ENCODE measurements around the gene ACTL6A. TPM values are rescaled to one million over a fixed set of nuclear protein-coding genes. Genes with fewer than 3 reads are reported as not detected.

ACTL6A gene
- total RNA-seq, 1 experiment from 2014 or later: 61.9 TPM

GRCh38 chr3:179551349-179552105 lies 11.2 kb upstream of the ACTL6A start:
- no peak overlapping the region for H3K9ac ChIP-seq (ENCODE audit: low read length)
- no peaks in the 10 kb centered on the region for H3K4me1 ChIP-seq (ENCODE audit: control insufficient read depth in 1 of 2, insufficient read depth in 2 of 2, low read length in 2 of 2)
- H3K4me3 ChIP-seq (replicated peaks in 1 of 2; ENCODE audit: low read depth in 1 of 2, low read length in 2 of 2): no peak overlapping the region
- ATAC-seq (no peak), DNase-seq (ENCODE audit: low read depth, low spot score) (no peak)
- H3K27me3 ChIP-seq (ENCODE audit: insufficient read depth, low read length): no peaks in the 10 kb centered on the region
- POLR2A ChIA-PET: no interaction called here
- CTCF ChIA-PET: no interaction called here
- no peaks in the 10 kb centered on the region for H3K36me3 ChIP-seq (ENCODE audit: control insufficient read depth in 1 of 2, insufficient read depth in 2 of 2, low read length in 2 of 2)
- no peaks in the 10 kb centered on the region for H3K9me3 ChIP-seq (ENCODE audit: control insufficient read depth in 1 of 2, insufficient read depth in 1 of 2, low read depth in 1 of 2, low read length in 2 of 2)
- H3K27ac ChIP-seq (ENCODE audit: low read depth, low read length): no peak overlapping the region
- no peak for TF ChIP-seq ELF1 (IDR thresholded peaks at IDR 0.05; ENCODE audit: borderline replicate concordance, low read depth)
- intact Hi-C loops (cut with micrococcal nuclease): no loop called here
- no peaks in the 10 kb centered on the region for H3K9me2 ChIP-seq (ENCODE audit: insufficient read depth)
- H4K20me1 ChIP-seq (ENCODE audit: insufficient read depth): no peaks in the 10 kb centered on the region
- RAD21 ChIA-PET (ENCODE audit: low non-redundant PET in 1 of 2, low total read pairs in 2 of 2, uncharacterized antibody in 2 of 2, unreplicated experiment in 2 of 2): no interaction called here
- no peak overlapping the region for H3K4me2 ChIP-seq (ENCODE audit: low read length)
- no peak overlapping the region for H2AFZ ChIP-seq (ENCODE audit: low read depth, low read length, poor library complexity, severe bottlenecking)
- no peaks in the 10 kb centered on the region for H3K79me2 ChIP-seq (ENCODE audit: insufficient read depth, low read length)
- BruUV-seq (replicated peaks): no TSS peak

GRCh38 chr3:179558742-179559364 lies 3.9 kb upstream of the ACTL6A start:
- H3K9ac ChIP-seq (ENCODE audit: low read length): no peak overlapping the region
- ChIA-PET POLR2A (no interaction called here), RAD21 (ENCODE audit: low non-redundant PET in 1 of 2, low total read pairs in 2 of 2, uncharacterized antibody in 2 of 2, unreplicated experiment in 2 of 2) (no interaction called here), CTCF (no interaction called here)
- no peaks in the 10 kb centered on the region for H3K9me3 ChIP-seq (ENCODE audit: control insufficient read depth in 1 of 2, insufficient read depth in 1 of 2, low read depth in 1 of 2, low read length in 2 of 2)
- no peak for ATAC-seq
- H3K36me3 ChIP-seq (ENCODE audit: control insufficient read depth in 1 of 2, insufficient read depth in 2 of 2, low read length in 2 of 2): no peaks in the 10 kb centered on the region
- no peak overlapping the region for H2AFZ ChIP-seq (ENCODE audit: low read depth, low read length, poor library complexity, severe bottlenecking)
- H3K9me2 ChIP-seq (ENCODE audit: insufficient read depth): no peaks in the 10 kb centered on the region
- H3K79me2 ChIP-seq (ENCODE audit: insufficient read depth, low read length): peaks cover 4% of the 10 kb centered on the region
- DNase-seq (ENCODE audit: low read depth, low spot score): peak; percentile 57
- H3K4me1 ChIP-seq (ENCODE audit: control insufficient read depth in 1 of 2, insufficient read depth in 2 of 2, low read length in 2 of 2): peaks cover 0 to 6% of the 10 kb centered on the region in 2 experiments; a peak in 1 of 4 replicates
- H3K27ac ChIP-seq (ENCODE audit: low read depth, low read length): no peak overlapping the region
- no TSS peak for BruUV-seq (replicated peaks)
- no peaks in the 10 kb centered on the region for H4K20me1 ChIP-seq (ENCODE audit: insufficient read depth)
- no peak overlapping the region for H3K4me2 ChIP-seq (ENCODE audit: low read length)
- no peak overlapping the region for H3K4me3 ChIP-seq (replicated peaks in 1 of 2; ENCODE audit: low read depth in 1 of 2, low read length in 2 of 2)
- TF ChIP-seq CTCF (IDR thresholded peaks at IDR 0.05 in 2 of 3, conservative IDR thresholded peaks at IDR 0.05 in 1 of 3; ENCODE audit: borderline replicate concordance in 1 of 3, insufficient read depth in 1 of 3, low read depth in 2 of 3, low read length in 2 of 3): peak; percentile 73 to 91 (median 86)
- TF ChIP-seq RAD21 (IDR thresholded peaks at IDR 0.05; ENCODE audit: low read depth): peak; percentile 93
- TF ChIP-seq SRF (IDR thresholded peaks at IDR 0.05; ENCODE audit: low read depth): no peak
- intact Hi-C loops (cut with micrococcal nuclease): loop anchor here (1.0 to 5.0 kb wide), 5 partner anchors 113 to 1122 kb away; partner anchors contain the start of gene ZNF639
- no peaks in the 10 kb centered on the region for H3K27me3 ChIP-seq (ENCODE audit: insufficient read depth, low read length)

Measured in HCT116 (cell line).